HG03457 (cell line): Measurements from ENCODE around the gene DACT3.

Source experiments
- ATAC-seq: cut with Tn5 transposase; IDR thresholded peaks from one replicate; pipeline ENCODE4 v1.9.1; 2021; ENCODE audit warnings: moderate number of reproducible peaks; ENCODE audit not compliant: unreplicated experiment

Gene DACT3

GRCh38 chr19:46668662-46669061, 7.7 kb upstream of the DACT3 start:
- no peak for ATAC-seq

GRCh38 chr19:46665072-46665471, 4.1 kb upstream of the DACT3 start:
- ATAC-seq: no peak

GRCh38 chr19:46661735-46662592, 982 bp upstream of the DACT3 start:
- ATAC-seq: no peak

DNA sequence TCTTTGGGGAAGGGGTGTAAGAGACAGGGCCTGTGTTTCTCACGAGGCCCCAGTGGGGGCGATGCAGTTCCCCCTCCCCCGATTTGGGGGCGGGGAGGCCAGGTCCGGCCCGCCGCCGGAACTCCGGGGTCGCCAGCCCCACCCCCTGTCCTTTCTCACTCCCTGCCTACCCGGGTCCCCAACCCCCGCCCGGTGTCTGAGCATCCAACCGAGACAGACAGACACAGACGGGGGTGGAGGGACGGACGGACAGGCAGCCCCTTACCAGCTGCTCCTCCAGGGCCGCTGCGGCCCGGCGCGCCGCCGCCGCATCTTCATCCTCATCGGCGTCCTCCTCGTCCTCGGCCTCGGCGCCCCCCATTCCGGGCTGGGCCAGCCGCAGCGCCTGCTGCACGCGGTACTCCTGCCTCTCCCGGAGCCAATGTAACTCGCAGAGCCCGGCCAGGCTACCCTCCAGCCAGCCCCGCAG, 397 bp downstream of the DACT3 start:
- no peak for ATAC-seq

GRCh38 chr19:46660008-46660517, 919 bp downstream of the DACT3 start:
- ATAC-seq: no peak

GRCh38 chr19:46659151-46660007, 1.6 kb downstream of the DACT3 start:
- ATAC-seq: no peak

DNA sequence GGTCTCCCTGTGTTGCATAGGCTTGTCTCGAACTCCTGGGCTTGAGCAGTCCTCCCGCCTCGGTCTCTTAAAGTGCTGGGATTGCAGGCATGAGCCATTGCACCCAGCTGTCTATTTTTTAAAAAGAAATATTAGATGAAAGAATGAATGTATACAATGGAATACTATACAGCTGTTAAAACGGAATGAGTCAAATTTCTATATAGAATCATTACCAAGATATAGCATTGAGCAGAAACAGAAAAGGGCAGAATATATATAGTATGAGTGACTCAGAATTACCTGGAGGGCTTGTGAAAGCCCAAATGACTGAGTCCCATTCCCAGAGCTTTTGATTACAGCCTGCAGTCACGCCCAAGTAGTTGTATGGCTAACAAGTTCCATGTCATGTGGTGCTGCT, 4.4 kb downstream of the DACT3 start:
- ATAC-seq: no peak

DNA sequence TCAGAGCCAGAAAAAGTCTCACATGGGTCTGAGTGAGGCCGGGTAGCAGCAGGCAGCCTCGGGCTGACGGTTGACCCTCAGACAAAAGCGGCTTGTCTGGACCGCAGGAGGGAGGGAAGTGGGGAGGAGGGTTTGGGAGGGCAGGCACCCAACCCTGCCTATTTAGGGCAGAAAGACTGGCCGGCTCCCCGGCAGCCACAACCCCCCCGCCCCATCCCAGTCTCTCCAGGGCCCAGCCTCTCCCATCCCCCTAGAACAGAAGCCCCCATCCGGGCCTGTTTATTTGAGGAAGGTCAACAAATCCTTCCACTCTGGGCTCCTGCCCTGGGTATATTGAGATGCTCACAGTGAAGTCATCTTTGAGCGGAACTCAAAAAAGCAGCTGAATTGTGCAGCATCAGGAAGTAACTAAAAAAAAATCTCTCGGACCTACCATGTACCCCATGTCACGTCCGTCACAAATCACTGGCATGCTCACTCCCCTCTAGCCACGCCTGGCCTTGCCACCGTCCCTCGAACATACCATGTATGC, 6.3 kb downstream of the DACT3 start:
- no peak for ATAC-seq

- no peak for ATAC-seq
These were observed 10.5 kb downstream of the DACT3 start for GRCh38 chr19:46650445-46650844.

DNA sequence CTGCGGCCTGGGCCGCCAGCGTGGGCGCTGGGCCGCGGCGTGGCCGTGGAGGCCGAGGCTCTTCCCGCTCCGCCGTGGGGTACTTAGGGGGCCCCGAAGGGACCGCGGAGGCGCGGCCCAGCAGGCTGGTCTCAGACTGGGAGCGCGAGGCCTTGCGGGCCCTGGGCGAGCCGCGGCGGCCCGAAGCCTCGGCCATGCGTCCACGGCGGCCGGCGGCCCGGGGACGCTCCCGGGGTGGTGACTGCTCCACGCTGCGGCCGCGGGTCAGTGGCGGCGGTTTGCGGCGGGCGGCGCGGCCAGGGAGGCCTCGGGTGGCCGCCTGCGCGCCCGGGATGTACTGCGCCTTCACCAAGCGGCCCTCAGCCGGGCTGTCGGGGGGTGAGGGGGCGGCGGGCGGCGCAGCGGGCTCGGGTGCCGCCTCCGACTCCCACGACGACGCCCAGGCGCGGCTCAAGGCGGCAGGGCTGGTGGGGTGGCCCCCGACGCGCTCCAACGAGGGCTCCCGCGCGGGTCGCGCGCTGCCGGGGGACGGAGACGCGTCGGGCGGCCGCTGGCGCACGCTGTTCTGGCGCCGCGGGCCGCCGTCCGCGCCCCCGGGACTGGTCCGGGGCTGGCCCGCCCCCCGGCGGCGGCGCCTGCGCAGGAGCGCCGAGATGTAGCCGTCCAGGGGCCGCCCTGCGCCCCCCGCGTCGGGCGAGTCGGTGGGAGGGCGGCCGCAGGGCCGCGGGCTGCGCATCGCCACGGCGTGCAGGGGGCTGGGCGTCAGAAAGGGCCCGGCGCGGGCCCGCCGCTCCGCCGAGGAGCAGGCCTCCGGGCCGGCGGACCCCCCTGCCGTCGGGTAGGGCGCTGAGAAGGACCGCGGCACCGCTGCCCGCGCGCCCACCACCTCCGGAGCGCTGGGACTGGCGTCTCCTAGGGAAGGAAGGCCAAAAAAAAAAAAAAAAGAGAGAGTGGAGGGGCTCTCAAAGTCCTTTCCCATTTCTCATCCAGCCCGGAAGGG, 11.7 kb downstream of the DACT3 start:
- ATAC-seq: no peak

DNA sequence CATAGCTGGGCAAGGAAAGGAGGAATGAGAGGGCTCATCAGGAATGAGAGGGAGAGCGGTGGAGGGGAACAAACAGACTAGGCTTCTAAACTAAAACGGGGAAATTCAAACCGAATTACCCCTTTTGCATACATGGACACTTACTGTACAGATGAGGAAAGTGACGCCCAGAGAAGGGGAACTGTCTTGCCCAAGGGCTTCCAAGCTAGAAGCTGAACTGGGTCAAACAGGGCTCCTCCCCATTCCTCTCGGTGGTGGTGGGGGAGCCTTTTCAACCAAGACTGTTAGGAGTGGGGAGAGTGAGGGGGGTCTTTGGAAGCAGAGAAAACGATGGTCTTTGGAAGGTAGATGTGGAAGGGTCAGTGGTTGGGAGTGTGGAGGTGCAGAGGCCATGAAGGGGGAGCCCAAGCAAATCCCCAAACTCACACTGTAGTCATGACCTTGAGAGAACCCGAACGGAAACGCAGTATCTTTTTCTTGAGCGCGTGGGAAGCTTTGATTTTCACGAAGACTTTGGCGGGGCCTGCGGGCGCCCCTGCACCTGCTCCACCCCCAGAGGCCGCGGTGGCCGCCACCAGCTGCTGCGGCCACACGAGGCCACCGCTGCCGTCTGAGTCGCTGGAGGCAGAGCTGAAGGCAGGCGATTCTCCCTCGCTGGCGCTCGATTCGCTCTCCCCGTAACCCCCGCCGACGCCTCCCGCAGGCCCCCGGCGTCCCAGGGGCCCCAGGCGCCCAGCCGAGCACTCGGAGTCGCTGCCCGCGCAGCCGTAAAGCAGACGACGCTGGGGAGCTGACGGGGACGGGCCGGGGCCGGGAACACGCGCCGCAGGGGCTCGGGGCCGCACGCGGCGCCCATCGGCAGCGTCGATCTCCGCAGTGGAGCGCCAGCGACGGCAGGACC, 12.7 kb downstream of the DACT3 start:
- no peak for ATAC-seq

- no peak for ATAC-seq
These were observed 14.6 kb downstream of the DACT3 start for GRCh38 chr19:46646402-46646801.

DNA sequence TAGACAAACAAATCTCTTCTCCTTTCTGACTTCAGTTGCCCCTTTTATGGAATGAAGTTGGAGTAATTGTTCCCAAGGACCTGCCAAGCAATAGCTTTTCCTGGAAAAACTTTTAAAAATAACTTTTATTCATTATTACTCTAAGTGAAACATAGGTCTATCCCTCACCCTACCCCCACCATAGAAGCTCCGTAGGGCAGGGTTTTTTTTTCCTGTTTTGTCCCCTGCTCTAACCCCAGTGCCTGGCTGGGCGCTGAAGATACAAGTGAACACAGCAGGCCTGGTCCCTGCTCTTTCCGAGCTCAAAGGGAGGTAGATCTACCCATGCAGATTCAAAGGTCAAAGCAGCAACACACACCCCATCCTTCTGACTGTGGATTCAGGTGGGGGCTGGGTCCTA, 16.3 kb downstream of the DACT3 start:
- ATAC-seq: no peak

- ATAC-seq: no peak
These were observed 20.3 kb downstream of the DACT3 start for GRCh38 chr19:46640656-46641055.

GRCh38 chr19:46639358-46640182, 21.4 kb downstream of the DACT3 start:
- no peak for ATAC-seq

GRCh38 chr19:46637224-46637623, 23.8 kb downstream of the DACT3 start:
- ATAC-seq: no peak

DNA sequence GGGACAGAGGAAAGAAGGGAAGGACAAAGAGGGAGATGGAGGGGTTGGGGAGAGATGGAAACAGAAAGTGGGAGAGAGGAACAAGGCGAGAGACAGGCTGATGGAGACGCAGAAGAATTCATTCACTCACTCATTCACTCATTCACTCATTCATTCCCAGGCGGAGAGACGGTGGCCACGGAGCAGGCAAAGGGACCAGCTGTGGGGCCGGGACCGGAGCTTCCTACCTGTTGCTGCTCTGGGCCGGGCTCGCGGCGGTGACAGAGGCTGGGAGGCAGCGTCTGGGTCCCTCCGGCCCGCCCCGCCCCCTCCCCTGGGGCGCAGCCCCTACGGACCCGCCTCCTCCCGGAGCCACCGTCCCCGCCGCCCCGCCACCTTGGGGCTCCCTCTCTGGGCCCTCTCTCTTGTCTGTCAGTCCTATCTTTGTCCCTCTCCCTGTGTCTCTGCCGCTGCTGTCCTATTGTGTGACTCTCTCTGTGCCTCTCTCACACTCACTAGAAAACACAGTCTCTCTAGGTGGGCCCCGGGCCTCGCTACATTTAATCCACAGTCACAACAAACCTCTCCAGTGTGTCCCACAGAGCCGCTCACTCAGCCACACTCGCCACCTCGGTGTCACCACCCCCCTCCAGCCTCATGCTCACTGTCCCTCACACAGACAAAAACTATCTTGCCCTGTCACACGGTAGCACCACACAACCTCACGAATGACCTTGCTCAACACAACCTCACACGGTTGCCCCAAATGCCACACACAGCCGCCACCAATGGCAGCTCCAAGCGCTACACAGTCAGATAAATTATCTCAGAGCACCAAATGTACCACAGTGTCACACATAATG, 24.8 kb downstream of the DACT3 start, which contains the start of gene GNG8:
Gene GNG8, minus strand, starts transcription at position 283 of the 842 bp plus-strand sequence. CDS start 1,520 bp downstream, outside the sequence.
- no peak for ATAC-seq
